ENCODE data around the gene DDIAS.
"Not testable (repeated sequence)": the region's sequence is repeated elsewhere in the genome, so short reads cannot be mapped to it uniquely, and the experiment has no call there.

- TF ChIP-seq, protein P1, sequence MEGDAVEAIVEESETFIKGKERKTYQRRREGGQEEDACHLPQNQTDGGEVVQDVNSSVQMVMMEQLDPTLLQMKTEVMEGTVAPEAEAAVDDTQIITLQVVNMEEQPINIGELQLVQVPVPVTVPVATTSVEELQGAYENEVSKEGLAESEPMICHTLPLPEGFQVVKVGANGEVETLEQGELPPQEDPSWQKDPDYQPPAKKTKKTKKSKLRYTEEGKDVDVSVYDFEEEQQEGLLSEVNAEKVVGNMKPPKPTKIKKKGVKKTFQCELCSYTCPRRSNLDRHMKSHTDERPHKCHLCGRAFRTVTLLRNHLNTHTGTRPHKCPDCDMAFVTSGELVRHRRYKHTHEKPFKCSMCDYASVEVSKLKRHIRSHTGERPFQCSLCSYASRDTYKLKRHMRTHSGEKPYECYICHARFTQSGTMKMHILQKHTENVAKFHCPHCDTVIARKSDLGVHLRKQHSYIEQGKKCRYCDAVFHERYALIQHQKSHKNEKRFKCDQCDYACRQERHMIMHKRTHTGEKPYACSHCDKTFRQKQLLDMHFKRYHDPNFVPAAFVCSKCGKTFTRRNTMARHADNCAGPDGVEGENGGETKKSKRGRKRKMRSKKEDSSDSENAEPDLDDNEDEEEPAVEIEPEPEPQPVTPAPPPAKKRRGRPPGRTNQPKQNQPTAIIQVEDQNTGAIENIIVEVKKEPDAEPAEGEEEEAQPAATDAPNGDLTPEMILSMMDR (conservative IDR thresholded peaks at IDR 0.05 in 1 of 2, IDR thresholded peaks at IDR 0.05 in 1 of 2; ENCODE audit: low read depth in 1 of 2, low read length in 2 of 2), result not testable (repeated sequence)
- not testable (repeated sequence) for TF ChIP-seq EZH2 (IDR thresholded peaks at IDR 0.05; ENCODE audit: low read length, missing control alignments)
These were observed 41.9 kb downstream of the DDIAS start for GRCh38 chr11:82943430-82943829.
